Stimulated activated CD8-positive, alpha-beta memory T cell treated with anti-CD3 and anti-CD28 coated beads, Interleukin-12 subunit alpha, Interleukin-12 subunit beta, amount 100 ng/mL, for 1 hour (primary cell): Measurements from ENCODE around the gene INSR.
"Not testable (repeated sequence)": the region's sequence is repeated elsewhere in the genome, so short reads cannot be mapped to it uniquely, and the experiment has no call there.

Source experiments
- DNase-seq: peaks from one replicate; pipeline ENCODE4 v3.0.0-alpha.2; 2020; ENCODE audit warnings: low read depth

Gene INSR

GRCh38 chr19:7293762-7294557 lies at the start of gene INSR:
Gene INSR (minus strand): TSS chr19:7294414. CDS start chr19:7293891, 523 bp downstream.
- peak; percentile 4 for DNase-seq

GRCh38 chr19:7342143-7342542 lies 47.9 kb upstream of the INSR start:
- DNase-seq: no peak

- DNase-seq: peak; percentile 78
Measured at GRCh38 chr19:7340959-7341837, 47.0 kb upstream of the INSR start.

- no peak for DNase-seq
Measured at GRCh38 chr19:7337380-7338194, 43.4 kb upstream of the INSR start.

GRCh38 chr19:7336321-7336973 lies 42.2 kb upstream of the INSR start:
- DNase-seq: no peak

- no peak for DNase-seq
Measured at GRCh38 chr19:7333198-7334118, 39.2 kb upstream of the INSR start.

GRCh38 chr19:7331446-7331845 lies 37.2 kb upstream of the INSR start:
- DNase-seq: no peak

GRCh38 chr19:7328647-7329046 lies 34.4 kb upstream of the INSR start:
- no peak for DNase-seq

GRCh38 chr19:7327802-7328201 lies 33.6 kb upstream of the INSR start:
- no peak for DNase-seq

- no peak for DNase-seq
Measured at GRCh38 chr19:7326105-7326877, 32.1 kb upstream of the INSR start.

GRCh38 chr19:7318176-7318575 lies 24.0 kb upstream of the INSR start:
- no peak for DNase-seq

GRCh38 chr19:7312816-7313215 lies 18.6 kb upstream of the INSR start:
- no peak for DNase-seq

GRCh38 chr19:7311911-7312310 lies 17.7 kb upstream of the INSR start:
- DNase-seq: no peak

- not testable (repeated sequence) for DNase-seq
Measured at GRCh38 chr19:7308327-7308726, 14.1 kb upstream of the INSR start.

GRCh38 chr19:7307590-7308218 lies 13.5 kb upstream of the INSR start:
- no peak for DNase-seq

GRCh38 chr19:7304200-7304599 lies 10.0 kb upstream of the INSR start:
- no peak for DNase-seq

GRCh38 chr19:7303470-7303869 lies 9.3 kb upstream of the INSR start:
- no peak for DNase-seq

- DNase-seq: no peak
Measured at GRCh38 chr19:7301525-7301924, 7.3 kb upstream of the INSR start.

GRCh38 chr19:7297742-7298141 lies 3.5 kb upstream of the INSR start:
- DNase-seq: no peak
